GM13976 (cell line): Measurements from ENCODE around the gene AKT1S1.

ENCODE experiments used
- DNase-seq: peaks from one replicate; pipeline ENCODE4 v3.0.0; 2012; ENCODE audit warnings: low spot score
- in situ Hi-C: fragments of 300-500 bp; cut with MboI; formaldehyde crosslinking; loops from one replicate; pipeline ENCODE4 v1.12.0; 2022; ENCODE audit warnings: low sequenced_read_pairs, mixed read lengths, inconsistent platforms; ENCODE audit not compliant: unreplicated experiment
- TF ChIP-seq, protein P1 (sequence below): IDR thresholded peaks from 2 replicates; pipeline ENCODE4 v1.5.1; 2012; ENCODE audit warnings: borderline replicate concordance, mild to moderate bottlenecking; ENCODE audit not compliant: insufficient read depth; ENCODE audit errors: extremely low read depth, missing control alignments, control extremely low read depth

AKT1S1 gene

DNA sequence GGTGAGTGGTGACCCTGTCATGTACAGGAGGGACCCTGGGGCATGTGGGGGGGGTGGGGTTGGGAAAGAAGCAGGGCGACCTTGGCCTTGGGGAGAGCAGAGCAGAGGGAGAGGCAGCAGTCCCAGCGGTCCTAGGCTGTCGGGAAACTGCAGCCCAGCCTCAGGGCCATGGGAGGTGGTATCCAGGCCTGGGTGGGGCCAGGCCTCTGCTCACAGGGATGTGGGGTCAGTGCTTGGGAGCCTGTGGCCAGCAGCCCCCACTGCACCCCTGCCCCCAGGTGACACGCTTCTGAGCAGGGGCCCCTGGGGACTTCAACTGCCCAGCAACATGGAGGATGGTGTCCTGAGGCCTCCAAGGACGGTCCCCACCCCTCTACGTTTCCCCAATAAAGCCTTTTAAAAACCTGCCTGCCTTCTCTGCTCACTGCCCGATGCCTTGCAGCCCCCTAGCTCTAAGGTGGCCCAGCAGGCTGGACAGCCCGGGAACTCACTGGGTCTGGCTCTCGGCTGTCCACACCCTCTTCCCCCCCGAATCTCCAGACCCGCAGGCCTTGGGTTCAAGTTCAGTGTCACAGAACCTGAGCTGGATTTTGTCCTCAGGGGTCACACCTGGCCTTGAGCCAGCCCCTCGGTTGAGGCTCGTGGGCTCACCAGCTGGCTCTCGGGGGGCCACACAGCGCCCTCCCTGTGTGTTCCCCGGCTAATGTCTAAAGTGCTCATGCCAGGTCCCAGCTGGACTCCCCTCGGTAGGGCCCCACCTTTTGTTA lies 16.6 kb downstream of the AKT1S1 start:
- TF ChIP-seq, protein P1, sequence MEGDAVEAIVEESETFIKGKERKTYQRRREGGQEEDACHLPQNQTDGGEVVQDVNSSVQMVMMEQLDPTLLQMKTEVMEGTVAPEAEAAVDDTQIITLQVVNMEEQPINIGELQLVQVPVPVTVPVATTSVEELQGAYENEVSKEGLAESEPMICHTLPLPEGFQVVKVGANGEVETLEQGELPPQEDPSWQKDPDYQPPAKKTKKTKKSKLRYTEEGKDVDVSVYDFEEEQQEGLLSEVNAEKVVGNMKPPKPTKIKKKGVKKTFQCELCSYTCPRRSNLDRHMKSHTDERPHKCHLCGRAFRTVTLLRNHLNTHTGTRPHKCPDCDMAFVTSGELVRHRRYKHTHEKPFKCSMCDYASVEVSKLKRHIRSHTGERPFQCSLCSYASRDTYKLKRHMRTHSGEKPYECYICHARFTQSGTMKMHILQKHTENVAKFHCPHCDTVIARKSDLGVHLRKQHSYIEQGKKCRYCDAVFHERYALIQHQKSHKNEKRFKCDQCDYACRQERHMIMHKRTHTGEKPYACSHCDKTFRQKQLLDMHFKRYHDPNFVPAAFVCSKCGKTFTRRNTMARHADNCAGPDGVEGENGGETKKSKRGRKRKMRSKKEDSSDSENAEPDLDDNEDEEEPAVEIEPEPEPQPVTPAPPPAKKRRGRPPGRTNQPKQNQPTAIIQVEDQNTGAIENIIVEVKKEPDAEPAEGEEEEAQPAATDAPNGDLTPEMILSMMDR: no peak
- in situ Hi-C loops: no loop called here
- no peak for DNase-seq

DNA sequence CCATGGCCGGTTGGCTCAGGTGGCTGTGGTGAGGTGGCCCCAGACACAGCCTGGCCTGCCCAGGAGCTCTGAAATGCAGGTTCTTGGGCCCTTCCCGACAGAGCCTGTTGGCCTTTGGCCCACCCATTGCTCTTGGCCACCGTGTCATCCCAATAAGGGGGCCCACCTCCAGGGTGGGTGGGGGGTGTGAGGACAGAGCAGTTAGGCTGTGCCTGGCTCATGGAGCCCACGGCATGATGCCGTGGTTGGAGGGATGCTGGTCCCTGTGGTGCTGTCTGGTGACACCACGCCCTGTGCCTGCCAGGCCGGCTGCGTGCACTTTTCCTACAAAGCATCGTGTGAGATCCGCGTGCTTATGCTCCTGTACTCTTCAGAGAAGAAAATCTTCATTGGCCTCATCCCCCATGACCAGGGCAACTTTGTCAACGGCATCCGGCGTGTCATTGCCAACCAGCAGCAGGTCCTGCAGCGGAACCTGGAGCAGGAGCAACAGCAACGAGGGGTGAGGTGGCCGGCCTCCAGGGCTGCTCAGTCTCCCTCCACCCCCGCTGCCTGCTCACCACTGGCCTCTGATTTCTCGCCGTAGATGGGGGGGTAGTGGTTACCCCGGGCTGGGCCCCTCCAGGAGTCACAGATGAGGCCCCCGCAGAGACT lies 17.3 kb downstream of the AKT1S1 start:
- in situ Hi-C loops: no loop called here
- no peak for DNase-seq
- TF ChIP-seq, protein P1: no peak

DNA sequence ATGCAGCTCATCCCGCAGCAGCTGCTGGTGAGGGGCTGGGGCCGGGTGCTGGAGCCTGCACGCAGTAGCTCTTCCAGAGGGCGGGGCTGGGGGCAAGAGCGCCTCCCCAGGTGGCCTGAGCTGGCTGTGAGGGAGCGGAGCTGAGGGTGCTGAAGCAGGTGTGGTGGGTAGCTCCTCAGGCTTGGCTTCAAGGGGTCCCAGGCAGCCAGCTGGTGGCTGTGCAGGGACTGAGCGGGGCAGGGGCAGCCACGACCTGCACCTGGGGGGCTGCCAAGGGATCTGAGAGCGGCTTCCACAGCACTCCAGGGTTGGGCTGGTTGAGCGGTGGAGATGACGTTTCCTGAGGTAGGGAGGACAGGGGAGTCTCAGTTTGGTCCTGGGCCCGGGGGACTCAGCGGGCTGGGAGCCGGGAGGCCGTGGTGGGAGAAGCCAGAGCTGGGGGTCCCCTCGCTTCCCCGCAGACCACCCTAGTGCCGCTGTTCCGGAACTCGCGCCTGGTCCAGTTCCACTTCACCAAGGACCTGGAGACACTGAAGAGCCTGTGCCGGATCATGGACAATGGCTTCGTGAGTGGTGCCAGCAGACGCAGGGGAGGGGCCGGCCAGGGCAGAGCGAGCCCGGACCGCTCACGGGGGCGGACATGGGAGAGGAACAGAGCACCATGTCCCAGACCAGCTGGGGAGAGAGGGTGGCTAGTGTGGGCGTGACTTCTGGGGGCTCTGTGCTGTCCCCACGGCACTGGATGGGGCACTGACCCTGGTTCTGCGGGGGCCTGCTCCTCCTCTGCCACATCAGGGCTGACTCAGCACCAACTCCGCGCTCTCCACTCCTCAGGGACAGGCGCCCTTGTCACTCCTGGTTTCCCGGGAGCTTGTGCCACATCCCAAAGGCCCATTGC lies 18.8 kb downstream of the AKT1S1 start:
- DNase-seq: no peak
- TF ChIP-seq, protein P1: no peak
- in situ Hi-C loops: no loop called here

DNA sequence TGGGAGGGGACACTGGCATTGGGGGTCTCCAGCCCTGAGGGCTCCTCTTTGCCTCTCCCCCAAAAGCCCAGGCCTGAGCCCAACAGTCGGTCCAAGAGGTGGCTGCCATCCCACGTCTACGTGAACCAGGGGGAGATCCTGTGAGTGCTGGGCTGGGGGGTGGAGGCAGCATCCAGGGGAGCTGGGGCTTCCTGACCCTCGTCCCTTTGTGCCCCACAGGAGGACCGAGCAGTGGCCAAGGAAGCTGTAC lies 19.4 kb downstream of the AKT1S1 start:
- DNase-seq: no peak
- TF ChIP-seq, protein P1: no peak
- in situ Hi-C loops: no loop called here

DNA sequence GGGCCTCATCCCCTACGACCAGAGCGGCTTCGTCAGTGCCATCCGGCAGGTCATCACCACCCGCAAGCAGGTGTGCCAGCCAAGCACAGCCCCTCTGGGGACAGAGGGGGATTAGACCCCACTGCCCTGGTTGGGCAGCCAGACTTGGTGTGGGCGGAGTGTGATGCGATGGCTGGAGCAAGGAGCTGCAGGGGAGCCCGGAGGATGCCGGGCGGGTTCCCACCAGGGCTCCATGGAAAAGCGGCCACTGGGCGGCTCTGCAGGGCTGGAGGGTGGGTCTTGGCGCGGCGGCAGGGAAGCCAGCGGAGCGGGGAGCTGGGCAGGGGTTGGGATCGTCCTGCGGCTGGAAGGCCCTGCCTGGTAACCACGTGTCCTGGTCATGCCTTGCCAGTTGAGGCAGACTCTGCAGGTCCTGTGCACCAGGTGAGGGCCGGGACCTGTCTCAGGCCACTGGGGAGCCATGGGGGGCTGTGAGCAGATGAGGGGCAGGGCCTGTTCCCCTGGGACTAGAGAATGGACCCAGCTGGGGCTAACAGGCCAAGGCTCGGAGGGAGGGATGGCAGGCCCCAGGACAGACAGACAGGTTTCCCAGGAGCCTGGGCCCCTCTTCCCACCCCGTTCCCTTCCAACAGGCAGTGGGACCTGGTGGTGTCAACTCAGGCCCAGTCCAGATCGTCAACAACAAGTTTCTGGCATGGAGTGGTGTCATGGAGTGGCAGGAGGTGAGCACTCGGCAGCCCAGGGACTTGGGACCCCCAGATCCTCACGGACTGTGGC lies 19.9 kb downstream of the AKT1S1 start:
- TF ChIP-seq, protein P1: no peak
- no peak for DNase-seq
- in situ Hi-C loops: no loop called here

DNA sequence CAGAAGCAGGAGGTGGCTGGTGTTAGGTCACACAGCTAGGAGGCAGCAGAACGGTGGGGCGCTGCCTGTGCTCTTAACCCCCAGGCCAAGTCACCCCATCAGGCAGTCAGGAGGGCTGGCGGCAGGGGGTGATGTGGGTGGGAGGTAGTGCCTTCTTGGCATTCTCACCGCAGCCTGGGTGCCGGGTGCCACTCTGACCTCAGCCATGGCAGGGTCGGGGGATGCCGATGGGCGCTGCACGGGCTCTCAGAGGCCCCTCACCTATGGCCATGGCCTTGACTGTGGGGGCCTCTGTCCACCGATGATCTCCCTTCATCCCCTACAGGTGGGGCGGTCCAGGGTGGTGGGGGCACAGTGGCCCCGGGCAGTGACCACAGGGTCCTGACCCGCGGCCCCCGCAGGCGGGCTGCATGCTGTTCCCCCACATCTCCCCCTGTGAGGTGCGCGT lies 20.6 kb downstream of the AKT1S1 start:
- in situ Hi-C loops: no loop called here
- TF ChIP-seq, protein P1: no peak
- DNase-seq: no peak
